Measurements from ENCODE around the gene POLR2J. TPM values are rescaled to one million over a fixed set of nuclear protein-coding genes. Genes with fewer than 3 reads are reported as not detected.

POLR2J gene
- total RNA-seq, 2 experiments from 2014 or later: 49.1 to 54.7 TPM

GRCh38 chr7:102439963-102440795 lies 38.5 kb downstream of the POLR2J start:
- Mint-ChIP-seq H3K36me3 (ENCODE audit: low read depth) (peaks cover 14% of the 10 kb centered on the region), H3K27ac (no peak overlapping the region), H3K4me1 (ENCODE audit: low read depth) (peaks cover 2% of the 10 kb centered on the region), H3K4me3 (no peak overlapping the region), H3K9me3 (no peaks in the 10 kb centered on the region), H3K27me3 (no peaks in the 10 kb centered on the region)
- no peak for ATAC-seq
- CTCF ChIA-PET: interaction anchor here (1.5 kb wide), 1 partner anchor 9 kb away, joined by 4 read pairs; no protein-coding TSS in a partner anchor
- no peak for DNase-seq
- TF ChIP-seq CTCF (IDR thresholded peaks at IDR 0.05): no peak
- intact Hi-C loops (cut with micrococcal nuclease): no loop called here
- POLR2A ChIA-PET: interaction anchor here (0.7 kb wide), 1 partner anchor 881 kb away, joined by 3 read pairs; no protein-coding TSS in a partner anchor

DNA sequence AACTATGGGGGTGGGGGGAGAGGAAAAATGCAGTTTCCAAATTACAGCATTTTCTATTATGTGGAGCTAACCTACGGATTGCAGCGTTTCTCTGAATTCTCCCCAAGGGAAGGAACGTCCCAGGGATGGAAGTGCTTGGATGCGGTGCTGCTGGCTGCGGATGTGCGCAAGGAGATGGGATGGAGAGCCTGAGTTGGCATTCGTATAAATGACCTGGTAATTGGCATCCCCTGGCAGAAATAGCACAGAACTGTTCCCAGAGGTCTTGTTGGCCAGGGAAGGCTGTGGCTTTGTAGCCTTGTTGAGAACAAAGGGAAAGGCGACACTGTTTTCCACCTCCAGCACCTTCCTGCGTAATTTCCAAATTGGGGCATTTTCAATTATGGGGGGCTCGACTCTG lies 42.6 kb downstream of the POLR2J start:
- no peaks in the 10 kb centered on the region for H3K9me3 Mint-ChIP-seq
- POLR2A ChIA-PET: interaction anchor here (1.1 kb wide), 1 partner anchor 20 kb away, joined by 3 read pairs; no protein-coding TSS in a partner anchor
- ATAC-seq (no peak), DNase-seq (no peak)
- no peaks in the 10 kb centered on the region for H3K27me3 Mint-ChIP-seq
- H3K27ac Mint-ChIP-seq: no peak overlapping the region
- H3K36me3 Mint-ChIP-seq (ENCODE audit: low read depth): peaks cover 9% of the 10 kb centered on the region
- H3K4me1 Mint-ChIP-seq (ENCODE audit: low read depth): peaks cover 24% of the 10 kb centered on the region
- intact Hi-C loops (cut with micrococcal nuclease): no loop called here
- CTCF ChIA-PET: interaction anchor here (1.1 to 1.9 kb wide), 2 partner anchors 14 to 28 kb away, joined by 3 to 7 read pairs; partner anchors contain the start of genes ALKBH4 and LRWD1
- TF ChIP-seq CTCF (IDR thresholded peaks at IDR 0.05): no peak
- H3K4me3 Mint-ChIP-seq: no peak overlapping the region

GRCh38 chr7:102434039-102434486 lies 44.7 kb downstream of the POLR2J start:
- Mint-ChIP-seq H3K27ac (peak overlapping the region; percentile 79), H3K9me3 (no peaks in the 10 kb centered on the region), H3K4me3 (peak overlapping the region; percentile 79), H3K36me3 (ENCODE audit: low read depth) (peaks cover 11% of the 10 kb centered on the region), H3K4me1 (ENCODE audit: low read depth) (peaks cover 39% of the 10 kb centered on the region), H3K27me3 (no peaks in the 10 kb centered on the region)
- intact Hi-C loops (cut with micrococcal nuclease): no loop called here
- ATAC-seq (peak; percentile 18), DNase-seq (peak; percentile 37)
- POLR2A ChIA-PET: interaction anchor here (0.6 to 12.1 kb wide), 5 partner anchors 8 to 39 kb away, joined by 4 to 147 read pairs (median 4); no protein-coding TSS in a partner anchor
- CTCF ChIA-PET: interaction anchor here (1.3 to 2.1 kb wide), 4 partner anchors 20 to 33 kb away, joined by 3 to 10 read pairs (median 7); no protein-coding TSS in a partner anchor
- TF ChIP-seq CTCF (IDR thresholded peaks at IDR 0.05): no peak

DNA sequence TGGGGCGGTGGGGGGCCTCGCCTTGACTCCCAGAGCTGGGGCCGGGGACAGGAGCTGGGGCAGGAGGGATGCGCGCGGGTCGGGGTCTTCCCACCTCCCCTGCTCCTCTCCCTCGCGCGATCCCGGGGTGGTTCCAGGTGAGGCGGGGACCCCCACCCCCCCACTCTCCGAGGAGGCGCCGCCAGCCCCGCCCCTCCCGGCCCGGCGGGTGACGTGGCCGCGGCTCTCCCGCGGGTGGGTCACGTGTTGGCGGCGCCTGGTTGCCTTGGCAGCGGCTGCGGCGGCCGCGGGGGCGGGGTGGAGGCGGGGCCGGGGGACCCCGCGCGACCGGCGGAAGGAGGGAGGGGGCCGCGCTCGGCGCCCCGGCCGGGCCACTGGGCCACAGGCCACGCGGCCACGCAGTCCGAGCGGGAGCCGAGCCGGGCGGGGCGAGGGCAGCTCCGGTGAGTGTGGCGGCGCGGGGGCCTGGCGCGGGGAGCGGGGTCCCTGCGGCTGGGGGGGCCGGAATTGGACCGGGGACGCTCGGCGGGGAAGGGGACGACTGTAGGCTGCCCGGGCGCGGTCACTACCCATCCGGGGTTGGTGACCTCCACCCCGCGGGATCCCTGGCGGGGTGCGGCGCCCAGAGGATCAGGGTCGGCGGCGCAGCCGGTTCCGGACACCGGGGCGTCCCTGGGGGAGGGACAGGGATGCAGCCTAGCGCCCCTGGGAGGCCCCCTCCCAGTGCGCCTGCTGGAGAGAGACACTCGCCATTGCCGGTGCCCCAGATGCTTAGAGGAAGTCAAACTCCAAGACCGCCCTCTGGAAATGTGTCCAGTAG lies 45.3 kb downstream of the POLR2J start, which contains the start of gene ORAI2:
Gene ORAI2, plus strand, starts transcription at position 357 of the 820 bp plus-strand sequence. CDS start 5,382 bp downstream, outside the sequence.
- Mint-ChIP-seq H3K36me3 (ENCODE audit: low read depth) (peaks cover 11% of the 10 kb centered on the region), H3K4me1 (ENCODE audit: low read depth) (peaks cover 42% of the 10 kb centered on the region), H3K4me3 (peak within 1 kb of the TSS; percentile 79), H3K27ac (peak within 1 kb of the TSS; percentile 95), H3K9me3 (no peaks in the 10 kb centered on the region), H3K27me3 (no peaks in the 10 kb centered on the region)
- CTCF ChIA-PET: interaction anchor here (1.3 to 2.1 kb wide), 5 partner anchors 19 to 37 kb away, joined by 3 to 10 read pairs (median 8); partner anchors contain the start of gene PRKRIP1
- POLR2A ChIA-PET: interaction anchor here (0.6 to 12.1 kb wide), 6 partner anchors 8 to 38 kb away, joined by 4 to 147 read pairs (median 4); partner anchors contain the start of gene PRKRIP1
- no peak for TF ChIP-seq CTCF (IDR thresholded peaks at IDR 0.05)
- DNase-seq (peak; percentile 87), ATAC-seq (peak; percentile 62)
- intact Hi-C loops (cut with micrococcal nuclease): no loop called here
